M059J (cell line): Measurements from ENCODE around the gene WFDC5. TPM values are rescaled to one million over a fixed set of nuclear protein-coding genes. Genes with fewer than 3 reads are reported as not detected.

Experiments
- DNase-seq: peaks from one replicate; pipeline ENCODE4 v3.0.0-alpha.2; 2012; ENCODE audit warnings: low read depth
- total RNA-seq: library from RNA; depleted of rRNA; stranded (reverse); fragments of >200 nt; shearing (Covaris generic); gene quantifications from 2 replicates; pipeline ENCODE4 v1.2.3, GENCODE V29; 2014

Gene WFDC5
- total RNA-seq, 1 experiment from 2014 or later, result not detected

DNA sequence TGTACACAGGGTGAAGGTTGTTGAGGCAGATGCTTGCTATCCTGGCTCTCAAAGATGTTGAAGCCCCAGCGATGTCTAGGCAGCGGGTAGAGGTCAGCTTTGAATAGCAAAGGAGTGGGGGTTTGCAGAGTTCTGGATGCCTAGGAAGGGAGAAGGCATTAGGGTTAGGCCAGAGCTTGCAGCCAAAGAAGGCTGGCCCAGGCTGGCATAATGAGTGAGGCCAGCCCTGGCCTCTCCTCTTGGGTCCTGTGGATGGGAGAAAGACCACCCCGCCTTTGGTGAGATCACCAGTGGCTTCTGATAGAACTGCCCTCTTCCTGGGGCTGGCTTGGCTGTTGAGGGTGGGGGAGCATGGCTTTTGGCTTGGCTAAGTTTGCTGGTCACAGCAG is 406 bp upstream of the WFDC5 start:
- no peak for DNase-seq

GRCh38 chr20:45113865-45114264 is 1.1 kb downstream of the WFDC5 start:
- no peak for DNase-seq

GRCh38 chr20:45112754-45113153 is 2.2 kb downstream of the WFDC5 start:
- DNase-seq, result no peak

GRCh38 chr20:45111799-45112471 is 3.0 kb downstream of the WFDC5 start:
- DNase-seq, result no peak

DNA sequence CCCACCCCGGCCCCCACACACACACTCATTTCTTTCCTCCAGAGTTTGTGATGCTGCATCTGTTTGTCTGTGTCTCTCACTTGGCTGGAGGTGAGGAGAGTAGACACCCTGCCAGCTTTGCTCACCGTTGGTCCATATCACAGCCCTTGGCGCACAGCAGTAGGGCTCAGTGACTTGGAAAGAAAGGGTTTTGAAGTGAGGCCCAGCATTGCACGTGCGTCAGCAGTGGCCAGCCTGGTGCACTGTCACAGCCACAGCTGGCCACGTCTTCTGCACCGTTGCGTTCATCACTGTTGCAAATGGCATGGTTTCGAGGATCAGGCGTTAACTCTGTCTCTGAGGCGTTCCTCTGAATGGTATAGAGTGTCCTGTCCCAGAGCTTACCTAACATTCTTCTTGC is 3.7 kb downstream of the WFDC5 start:
- DNase-seq, result no peak

- DNase-seq, result no peak
These were observed 4.7 kb downstream of the WFDC5 start for GRCh38 chr20:45110301-45110700.

DNA sequence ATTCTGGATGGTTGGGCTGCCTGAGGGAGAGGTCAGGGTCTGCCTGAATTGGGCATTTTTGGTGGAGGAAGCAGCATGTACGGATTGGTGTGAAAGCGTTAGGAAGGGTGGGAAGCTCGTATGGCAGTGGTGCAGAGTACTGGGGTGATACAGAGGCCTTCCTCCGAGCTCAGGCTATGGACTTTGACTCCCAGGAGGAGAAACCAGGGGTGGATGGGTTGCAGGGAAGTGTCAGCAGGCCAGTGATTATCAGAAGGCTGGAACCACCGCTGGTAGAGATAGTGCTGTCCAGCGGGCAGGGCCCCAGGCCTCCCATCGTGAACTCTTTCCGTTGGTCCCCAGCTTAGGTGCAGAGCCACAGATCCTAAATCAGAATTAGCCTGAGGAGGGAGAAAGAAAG is 5.3 kb downstream of the WFDC5 start:
- DNase-seq, result no peak

- DNase-seq, result peak; percentile 42
These were observed 9.7 kb downstream of the WFDC5 start for GRCh38 chr20:45105317-45105716.

DNA sequence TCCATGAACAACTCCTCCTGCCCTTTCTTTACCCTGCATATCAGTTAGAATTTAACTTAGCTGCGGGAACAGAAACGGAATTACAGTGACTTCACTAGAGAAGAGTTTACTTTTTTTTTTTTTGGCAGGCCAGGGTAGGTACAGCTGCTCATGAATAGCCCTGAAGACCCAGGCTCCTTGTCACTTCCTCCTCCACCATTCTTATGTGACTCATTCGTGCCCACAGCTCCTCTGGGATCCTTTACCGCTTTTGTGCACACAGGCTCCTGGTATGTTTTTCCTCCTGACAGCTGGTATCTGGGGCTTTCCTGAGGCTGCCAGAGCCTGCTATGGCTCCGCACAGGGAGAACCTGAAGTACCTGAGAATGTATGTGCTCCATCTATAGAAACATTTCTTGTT is 10.2 kb downstream of the WFDC5 start:
- peak; percentile 98 for DNase-seq

DNA sequence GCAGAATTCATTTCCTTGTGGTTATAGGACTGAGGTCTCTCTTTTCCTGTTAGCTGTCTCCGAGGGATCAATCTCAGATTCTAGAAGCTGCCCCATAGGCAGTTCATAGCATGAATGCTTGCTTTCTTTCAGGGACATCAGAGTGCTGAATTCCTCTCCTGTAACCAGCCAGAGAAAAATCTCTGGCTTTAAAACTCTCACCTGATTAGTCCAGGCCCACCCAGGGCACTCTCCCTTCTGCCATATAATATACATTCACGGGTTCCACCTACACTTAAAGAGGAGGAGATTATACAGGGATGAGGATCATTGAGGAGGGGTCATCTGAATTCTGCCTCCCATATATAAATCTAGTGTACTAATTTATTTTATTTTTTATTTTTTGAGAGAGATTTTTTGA is 11.9 kb downstream of the WFDC5 start:
- no peak for DNase-seq

GRCh38 chr20:45101333-45101850 is 13.6 kb downstream of the WFDC5 start:
- DNase-seq, result no peak

- DNase-seq, result peak; percentile 60
These were observed 14.3 kb downstream of the WFDC5 start, which contains the start of gene KCNS1 for GRCh38 chr20:45100563-45101245. Gene KCNS1, minus strand, starts transcription at chr20:45101127. Its CDS starts 1,891 bp downstream, at chr20:45099236.

DNA sequence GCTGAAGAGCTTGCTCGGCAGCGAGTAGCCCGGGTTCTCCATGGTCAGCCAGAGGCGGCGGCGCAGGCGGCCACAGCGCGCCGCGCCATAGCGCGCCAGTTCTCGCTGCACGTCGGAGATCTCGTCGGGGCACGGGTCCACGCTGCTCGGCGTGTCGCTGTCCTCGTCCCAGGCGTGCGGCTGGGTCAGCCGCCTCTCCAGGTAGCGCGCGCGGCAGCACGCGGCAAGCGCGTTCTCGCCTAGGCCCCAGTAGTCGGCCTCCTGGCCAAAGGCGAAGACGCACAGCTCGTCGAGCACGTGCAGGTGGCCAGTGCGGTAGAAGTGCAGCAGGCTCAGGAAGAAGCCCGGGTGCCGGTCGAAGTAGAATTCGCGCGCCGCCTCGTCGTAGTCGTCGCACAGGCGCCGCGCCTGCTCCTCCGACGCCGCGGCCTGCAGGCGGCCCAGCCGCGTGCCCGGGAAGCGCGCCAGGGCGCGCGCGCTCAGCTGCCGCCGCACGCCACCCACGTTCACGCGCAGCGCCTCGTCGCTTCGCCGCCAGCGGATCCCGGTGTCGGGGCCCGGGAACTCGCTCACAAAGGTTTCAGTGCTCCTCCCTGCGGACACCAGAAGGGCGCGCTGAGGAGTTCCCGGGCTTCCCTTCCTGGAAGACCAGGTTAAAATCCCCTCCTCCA is 16.7 kb downstream of the WFDC5 start:
- no peak for DNase-seq

GRCh38 chr20:45097485-45098102 is 17.4 kb downstream of the WFDC5 start:
- no peak for DNase-seq

GRCh38 chr20:45096781-45097180 is 18.2 kb downstream of the WFDC5 start:
- no peak for DNase-seq

- peak; percentile 79 for DNase-seq
These were observed 19.2 kb downstream of the WFDC5 start for GRCh38 chr20:45095805-45096238.

GRCh38 chr20:45094864-45095574 is 20.0 kb downstream of the WFDC5 start:
- no peak for DNase-seq

GRCh38 chr20:45094201-45094600 is 20.8 kb downstream of the WFDC5 start:
- DNase-seq, result no peak

- DNase-seq, result no peak
These were observed 22.1 kb downstream of the WFDC5 start for GRCh38 chr20:45092898-45093297.

DNA sequence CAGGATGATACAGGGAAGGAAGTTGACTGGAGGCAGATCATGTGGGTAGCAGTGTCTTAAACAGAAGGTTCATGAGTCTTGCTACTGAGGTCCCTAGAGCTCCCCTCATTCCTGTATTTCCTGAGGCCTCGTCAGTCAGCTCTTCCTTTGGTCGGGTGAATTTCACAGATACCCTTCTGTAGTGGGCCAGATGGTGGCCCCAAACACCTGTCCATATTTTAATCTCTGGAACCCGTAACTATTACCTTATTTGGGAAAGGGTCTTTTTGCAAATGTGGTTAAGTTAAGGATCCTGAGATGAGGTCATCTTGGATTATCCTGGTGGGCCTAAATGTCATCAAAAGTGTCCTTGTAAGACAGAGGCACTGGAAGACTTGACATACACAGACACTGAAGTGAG is 23.6 kb downstream of the WFDC5 start:
- DNase-seq, result no peak

- DNase-seq, result no peak
These were observed 24.5 kb downstream of the WFDC5 start for GRCh38 chr20:45090481-45090880.

DNA sequence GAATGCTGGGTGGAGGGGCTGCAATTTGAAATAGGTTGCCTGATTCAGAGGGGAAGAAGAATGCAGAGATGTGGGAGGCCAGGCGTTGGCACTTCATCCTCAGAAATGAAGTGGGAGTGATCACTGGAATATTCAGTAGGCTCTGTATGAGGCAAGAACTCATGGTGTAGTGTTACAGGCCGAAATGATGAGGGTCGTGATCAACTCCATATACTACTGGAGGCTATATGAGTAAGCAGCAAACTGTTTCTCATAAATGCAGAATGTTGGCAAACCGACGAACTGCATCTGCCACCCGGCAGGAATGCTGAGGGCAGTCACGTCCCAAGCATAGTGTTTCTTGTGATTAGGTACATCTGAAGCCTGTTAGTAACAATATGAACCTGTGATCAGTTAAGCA is 26.7 kb downstream of the WFDC5 start:
- peak; percentile 99 for DNase-seq
